HG03457 (cell line): Measurements from ENCODE around the gene MMD.
"Not testable (repeated sequence)": the region's sequence is repeated elsewhere in the genome, so short reads cannot be mapped to it uniquely, and the experiment has no call there.

Source experiments
- ATAC-seq: cut with Tn5 transposase; IDR thresholded peaks from one replicate; pipeline ENCODE4 v1.9.1; 2021; ENCODE audit warnings: moderate number of reproducible peaks; ENCODE audit not compliant: unreplicated experiment

The MMD gene

GRCh38 chr17:55444471-55445441, 23.1 kb upstream of the MMD start:
- peak; percentile 51 for ATAC-seq

- no peak for ATAC-seq
These were observed 22.3 kb upstream of the MMD start for GRCh38 chr17:55443904-55444303.

GRCh38 chr17:55442953-55443683, 21.5 kb upstream of the MMD start:
- ATAC-seq: no peak

GRCh38 chr17:55442462-55442861, 20.8 kb upstream of the MMD start:
- ATAC-seq: no peak

- ATAC-seq: no peak
These were observed 19.9 kb upstream of the MMD start for GRCh38 chr17:55441544-55441943.

GRCh38 chr17:55440391-55440790, 18.8 kb upstream of the MMD start:
- ATAC-seq: no peak

- peak; percentile 62 for ATAC-seq
These were observed 15.5 kb upstream of the MMD start for GRCh38 chr17:55437159-55437605.

GRCh38 chr17:55436224-55437158, 14.9 kb upstream of the MMD start:
- peak; percentile 15 for ATAC-seq

- no peak for ATAC-seq
These were observed 13.8 kb upstream of the MMD start for GRCh38 chr17:55435408-55435807.

GRCh38 chr17:55434721-55435120, 13.1 kb upstream of the MMD start:
- no peak for ATAC-seq

GRCh38 chr17:55433629-55434422, 12.2 kb upstream of the MMD start:
- ATAC-seq: no peak

GRCh38 chr17:55433029-55433628, 11.5 kb upstream of the MMD start:
- ATAC-seq: no peak

- ATAC-seq: no peak
These were observed 10.9 kb upstream of the MMD start for GRCh38 chr17:55432358-55433028.

- not testable (repeated sequence) for ATAC-seq
These were observed 10.3 kb upstream of the MMD start for GRCh38 chr17:55431914-55432313.

GRCh38 chr17:55430541-55431288, 9.1 kb upstream of the MMD start:
- no peak for ATAC-seq

GRCh38 chr17:55427587-55427882, 5.9 kb upstream of the MMD start:
- ATAC-seq: peak; percentile 13

- peak; percentile 50 for ATAC-seq
These were observed 5.4 kb upstream of the MMD start for GRCh38 chr17:55426851-55427586.
